Lung (tissue), 12 donors: ENCODE data around the gene CD8A. TPM values are rescaled to one million over a fixed set of nuclear protein-coding genes. Genes with fewer than 3 reads are reported as not detected.

Experiments
- ATAC-seq: fragments of 200-7000 bp; cut with Tn5 transposase; one replicate; pipeline ENCODE4 v1.9.1; 2020; ENCODE audit warnings: moderate number of reproducible peaks; ENCODE audit not compliant: insufficient read depth, low FRiP score
- DNase-seq, 3 donors: peaks; one replicate each; pipeline ENCODE4 v3.0.0-alpha.2; 2013 to 2017
- H3K27ac ChIP-seq, 2 donors: one replicate each; pipeline ENCODE4 v1.5.1; 2013; ENCODE audit warnings: mild to moderate bottlenecking in 2 of 2, moderate library complexity in 2 of 2, control low read depth in 1 of 2, inconsistent platforms in 1 of 2, low read depth in 1 of 2, low read length in 1 of 2
- H3K27me3 ChIP-seq, 3 donors: one replicate each; pipeline ENCODE4 v1.5.1; 2013; ENCODE audit warnings: low read length in 2 of 3; ENCODE audit not compliant: control insufficient read depth in 3 of 3, insufficient read depth in 3 of 3
- H3K36me3 ChIP-seq, 4 donors: one replicate each; pipeline ENCODE4 v1.5.1; 2013; ENCODE audit warnings: low read length in 4 of 4, mild to moderate bottlenecking in 1 of 4, moderate library complexity in 1 of 4; ENCODE audit not compliant: control insufficient read depth in 4 of 4, insufficient read depth in 4 of 4
- H3K4me1 ChIP-seq, 5 donors: one replicate each; pipeline ENCODE4 v1.5.1; 2013; ENCODE audit warnings: low read length in 5 of 5, mild to moderate bottlenecking in 2 of 5, moderate library complexity in 1 of 5; ENCODE audit not compliant: control insufficient read depth in 5 of 5, insufficient read depth in 5 of 5
- H3K4me3 ChIP-seq: one replicate; pipeline ENCODE4 v1.5.1; 2013; ENCODE audit warnings: mild to moderate bottlenecking, control low read depth, moderate library complexity
- H3K9ac ChIP-seq, 2 donors: one replicate each; pipeline ENCODE4 v1.5.1; 2013; ENCODE audit warnings: low read length in 2 of 2, control low read depth in 1 of 2; ENCODE audit not compliant: insufficient read depth in 1 of 2
- H3K9me3 ChIP-seq, 4 donors: one replicate each; pipeline ENCODE4 v1.5.1; 2013; ENCODE audit warnings: low read length in 3 of 4, mild to moderate bottlenecking in 1 of 4, moderate library complexity in 1 of 4; ENCODE audit not compliant: control insufficient read depth in 4 of 4, insufficient read depth in 3 of 4
- CTCF ChIP-seq: IDR thresholded peaks from 2 replicates; pipeline ENCODE4 v1.5.1; 2012; ENCODE audit warnings: mild to moderate bottlenecking; ENCODE audit errors: control extremely low read depth, extremely low read depth
- WGBS, 2 donors: extraction: QIAGEN DNeasy Blood & Tissue Kit; methylation state at CpG; one replicate each; pipeline ENCODE4 v1.1.7; 2013; 5-methylcytosine and 5-hydroxymethylcytosine counted together
- polyA plus RNA-seq, 2 donors: library from polyadenylated mRNA; stranded (reverse); fragments of 200-250 nt; gene quantifications; one replicate each; pipeline ENCODE4 v1.2.1, GENCODE V29; 2013
- total RNA-seq, 2 donors: library from RNA; depleted of rRNA in 1 of 2; stranded (reverse); fragments of >200 nt in 1 of 2; gene quantifications; one replicate each; pipeline ENCODE4 v1.2.1, GENCODE V29; 2014 to 2021
- donor health status: control.
- donor health status: control.
- donor health status: Bipolar disorder and iron deficiency.
- donor health status: healthy.
- donor health status: DM: yes; HTN: yes; CAD: no.

CD8A gene
- total and polyA plus RNA-seq, 4 donors, result 1.1 to 3.7 (median 3.0) TPM

GRCh38 chr2:86788165-86788564 is 2.5 kb downstream of the CD8A start:
- Histone ChIP-seq H3K27ac (no peak overlapping the region), H3K27me3 (peaks cover 0 to 63% (median 40%) of the 10 kb centered on the region in 3 donors), H3K9me3 (peaks cover 0 to 5% (median 0%) of the 10 kb centered on the region in 4 donors)

DNA sequence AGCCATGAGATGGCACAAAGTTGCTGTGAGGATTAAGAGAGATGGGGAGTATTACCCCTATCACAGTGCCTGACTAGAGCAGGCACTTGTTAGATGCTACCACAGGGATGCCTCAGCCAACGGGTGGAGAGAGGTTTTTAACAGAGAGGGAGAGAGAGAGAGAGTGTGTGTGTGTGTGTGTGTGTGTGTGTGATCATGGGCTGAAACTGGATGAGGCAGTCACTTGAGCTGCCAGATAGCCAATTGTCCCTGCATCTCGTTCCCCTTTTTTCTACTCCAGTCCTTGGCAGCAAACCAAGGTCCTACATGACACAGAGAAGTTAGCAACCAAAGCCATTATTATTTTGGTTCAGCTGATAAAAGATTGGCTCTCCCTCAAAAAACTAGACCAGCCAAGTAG is 3.0 kb downstream of the CD8A start:
- H3K9me3 ChIP-seq, result peaks cover 0 to 5% (median 0%) of the 10 kb centered on the region in 4 donors
- no peak overlapping the region for H3K4me3 ChIP-seq
- WGBS, 2 donors, result 3 to 9% methylated on average over 2 of the region's 2 CpGs
- peak; percentile 87 to 97 (median 96) for DNase-seq
- peaks cover 0 to 60% (median 35%) of the 10 kb centered on the region in 3 donors for H3K27me3 ChIP-seq
- H3K9ac ChIP-seq, result no peak overlapping the region
- TF ChIP-seq CTCF, result no peak
- H3K27ac ChIP-seq, result no peak overlapping the region
- no peak for ATAC-seq
- H3K36me3 ChIP-seq, result no peaks in the 10 kb centered on the region
- peaks cover 6 to 39% (median 20%) of the 10 kb centered on the region in 5 donors for H3K4me1 ChIP-seq

More at GRCh38 chr2:86788165-86788564, 2.5 kb downstream of the CD8A start:
- no peak for ATAC-seq
- TF ChIP-seq CTCF, result no peak
- WGBS, 2 donors, result 54 to 62% methylated on average over 7 of the region's 7 CpGs
- no peak overlapping the region for H3K4me3 ChIP-seq
- no peak overlapping the region for H3K9ac ChIP-seq
- H3K4me1 ChIP-seq, result peaks cover 6 to 39% (median 20%) of the 10 kb centered on the region in 5 donors
- H3K36me3 ChIP-seq, result no peaks in the 10 kb centered on the region
- peak in 1 of 3 donors; percentile 25 for DNase-seq

DNA sequence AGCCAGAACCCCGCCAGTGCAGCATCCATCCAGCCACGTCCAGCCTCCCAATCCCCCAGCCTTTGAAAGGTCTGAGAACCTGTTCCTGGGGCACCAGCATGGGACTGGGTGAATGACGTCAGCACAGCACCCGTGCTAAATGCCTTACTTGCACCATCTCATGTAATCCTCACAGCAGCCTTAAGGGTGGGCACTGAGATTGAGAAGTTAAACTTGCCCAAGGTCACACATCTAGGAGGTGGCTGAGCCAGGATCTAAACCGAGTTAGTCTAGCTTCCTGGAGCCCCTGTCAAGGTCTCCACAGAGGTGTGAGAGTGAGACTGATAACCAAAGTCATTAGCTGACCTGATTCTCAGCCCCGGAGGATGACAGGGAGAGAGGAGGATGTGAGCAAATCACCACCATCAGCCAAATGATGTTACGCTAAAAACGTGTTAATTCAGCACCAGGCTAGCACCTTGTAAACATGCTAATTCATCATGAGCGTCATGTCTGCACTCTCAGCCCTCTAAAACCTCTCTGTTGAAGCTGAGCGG is 4.6 kb downstream of the CD8A start:
- ATAC-seq (no peak), DNase-seq (no peak)
- H3K9ac ChIP-seq, result no peak overlapping the region
- WGBS, 2 donors, result 64 to 69% methylated on average over 10 of the region's 10 CpGs
- H3K36me3 ChIP-seq, result no peaks in the 10 kb centered on the region
- H3K27me3 ChIP-seq, result peaks cover 0 to 43% (median 21%) of the 10 kb centered on the region in 3 donors
- peaks cover 0 to 5% (median 0%) of the 10 kb centered on the region in 4 donors for H3K9me3 ChIP-seq
- H3K4me1 ChIP-seq, result peaks cover 6 to 32% (median 20%) of the 10 kb centered on the region in 5 donors
- no peak overlapping the region for H3K4me3 ChIP-seq
- no peak for TF ChIP-seq CTCF
- no peak overlapping the region for H3K27ac ChIP-seq
